NCI-H69 (cell line): ENCODE results near the gene NHSL2.
"Not testable (repeated sequence)": the region's sequence is repeated elsewhere in the genome, so short reads cannot be mapped to it uniquely, and the experiment has no call there.

Source experiments
- DNase-seq: peaks from one replicate; lab custom pipeline; 2025; lab: John Stamatoyannopoulos, UW

The NHSL2 gene

GRCh38 chrX:72042852-72043248 lies 132.2 kb downstream of the NHSL2 start:
- DNase-seq: no peak

- no peak for DNase-seq
Observed at GRCh38 chrX:72043636-72044035, 133.0 kb downstream of the NHSL2 start.

GRCh38 chrX:72045141-72045540 lies 134.5 kb downstream of the NHSL2 start:
- no peak for DNase-seq

- peak; percentile 2 for DNase-seq
Observed at GRCh38 chrX:72045552-72046277, 135.1 kb downstream of the NHSL2 start.

- no peak for DNase-seq
Observed at GRCh38 chrX:72046447-72046846, 135.8 kb downstream of the NHSL2 start.

GRCh38 chrX:72048510-72049455 lies 138.1 kb downstream of the NHSL2 start:
- DNase-seq: peak; percentile 2

- DNase-seq: no peak
Observed at GRCh38 chrX:72050011-72050410, 139.4 kb downstream of the NHSL2 start.

- DNase-seq: no peak
Observed at GRCh38 chrX:72051589-72051988, 140.9 kb downstream of the NHSL2 start.

- no peak for DNase-seq
Observed at GRCh38 chrX:72052415-72053090, 141.9 kb downstream of the NHSL2 start.

- DNase-seq: no peak
Observed at GRCh38 chrX:72053508-72053907, 142.9 kb downstream of the NHSL2 start.

GRCh38 chrX:72054779-72055489 lies 144.3 kb downstream of the NHSL2 start:
- DNase-seq: no peak

- DNase-seq: no peak
Observed at GRCh38 chrX:72057331-72057730, 146.7 kb downstream of the NHSL2 start.

GRCh38 chrX:72057849-72058248 lies 147.2 kb downstream of the NHSL2 start:
- DNase-seq: no peak

GRCh38 chrX:72058346-72058745 lies 147.7 kb downstream of the NHSL2 start:
- DNase-seq: not testable (repeated sequence)

GRCh38 chrX:72060196-72060920 lies 149.7 kb downstream of the NHSL2 start:
- peak; percentile 26 for DNase-seq

- no peak for DNase-seq
Observed at GRCh38 chrX:72060921-72061490, 150.4 kb downstream of the NHSL2 start.

GRCh38 chrX:72062916-72063315 lies 152.3 kb downstream of the NHSL2 start:
- DNase-seq: no peak

- DNase-seq: no peak
Observed at GRCh38 chrX:72069350-72070160, 158.9 kb downstream of the NHSL2 start.

GRCh38 chrX:72071213-72071612 lies 160.6 kb downstream of the NHSL2 start:
- no peak for DNase-seq

GRCh38 chrX:72073633-72074032 lies 163.0 kb downstream of the NHSL2 start:
- DNase-seq: no peak
